NCI-H748 (cell line): ENCODE measurements around the gene GJA9.
A peak's percentile ranks its signal among the peaks of the same experiment; 100 is the strongest.
"Not testable (repeated sequence)": the region's sequence is repeated elsewhere in the genome, so short reads cannot be mapped to it uniquely, and the experiment has no call there.

Experiments used
- DNase-seq: peaks from one replicate; lab custom pipeline; 2025; ENCODE audit not compliant: unreplicated experiment; lab: John Stamatoyannopoulos, UW

Gene GJA9

DNA sequence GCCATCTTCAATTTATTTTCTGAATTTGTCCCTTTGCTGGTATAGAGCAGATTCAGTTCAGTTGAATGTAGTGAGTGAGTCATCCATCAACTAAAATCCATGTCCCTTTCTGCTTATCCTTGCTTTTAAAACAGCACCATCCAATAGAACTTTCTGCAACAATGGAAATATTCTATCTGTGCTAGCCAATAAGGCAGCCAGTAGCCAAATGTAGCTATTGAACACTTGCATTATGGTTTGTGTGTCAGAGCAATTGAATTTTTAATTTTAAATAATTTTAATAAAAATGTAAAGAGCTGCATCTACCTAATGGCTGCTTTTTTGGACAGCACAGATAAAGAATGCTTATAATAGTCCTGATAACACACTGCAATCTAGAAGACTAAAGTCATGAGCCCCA lies at the start of gene GJA9:
TSS of gene GJA9 (minus strand) at position 101 of the 400 bp plus-strand sequence. CDS start 5,489 bp downstream, outside the sequence.
- DNase-seq: no peak

DNA sequence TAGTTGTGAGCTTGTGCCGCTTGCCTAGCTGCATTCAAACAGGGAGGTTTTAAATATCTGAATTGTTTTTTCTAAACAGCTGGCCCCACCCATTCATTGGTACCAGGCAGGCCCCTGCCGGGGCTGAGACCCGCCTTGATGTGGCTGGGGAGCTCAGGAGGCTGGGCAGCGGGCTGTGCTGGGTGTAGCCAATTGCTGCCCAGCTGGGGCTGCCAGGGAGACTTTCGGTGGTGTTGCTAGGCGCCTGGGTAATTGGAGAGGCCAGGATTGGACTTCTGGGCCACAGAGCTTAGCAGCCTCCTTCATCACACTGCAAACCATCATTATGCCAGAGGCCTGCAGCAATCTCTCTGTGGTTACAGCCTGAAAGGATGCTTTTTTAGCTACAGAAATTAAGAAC lies 48.1 kb upstream of the GJA9 start:
- DNase-seq: peak; percentile 52

DNA sequence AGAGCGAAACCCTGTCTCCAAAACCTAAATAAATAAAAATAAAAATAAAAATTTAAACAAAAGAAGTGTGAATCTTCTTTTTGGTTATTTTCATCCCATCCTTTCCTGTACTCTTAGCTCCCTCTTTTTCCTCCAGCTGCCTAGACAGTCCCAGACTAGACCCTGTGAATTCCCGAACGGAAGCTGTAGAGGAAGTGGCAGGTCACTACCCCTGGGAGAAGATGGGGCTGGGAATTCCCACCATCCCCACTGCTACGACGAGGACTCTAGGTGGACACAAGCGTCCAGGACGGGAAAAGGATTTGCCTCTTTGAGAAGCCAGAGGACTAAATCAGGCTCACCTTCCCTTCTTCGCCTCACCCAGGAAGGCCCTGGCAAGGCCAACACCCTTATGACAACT lies 47.7 kb upstream of the GJA9 start:
- no peak for DNase-seq

DNA sequence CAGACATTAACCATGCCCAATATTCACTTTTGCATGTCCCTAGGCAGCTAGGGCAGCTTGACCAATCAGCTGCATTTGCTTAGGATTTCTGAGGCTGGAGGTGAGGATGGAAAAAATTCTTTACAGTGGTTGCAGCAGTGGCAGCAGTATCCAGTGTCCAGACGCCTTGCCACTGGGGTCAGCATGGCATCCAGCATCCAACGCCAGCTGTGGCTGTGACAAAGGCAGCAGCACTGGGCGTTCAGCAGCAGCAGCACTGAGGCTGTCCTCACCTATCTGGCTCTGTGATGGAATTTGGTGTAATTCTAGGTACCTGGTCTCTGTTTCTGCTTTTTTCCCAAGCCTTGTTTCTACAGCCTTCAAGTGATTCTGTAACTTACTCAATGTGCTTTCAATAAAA lies 44.7 kb upstream of the GJA9 start:
- no peak for DNase-seq

DNA sequence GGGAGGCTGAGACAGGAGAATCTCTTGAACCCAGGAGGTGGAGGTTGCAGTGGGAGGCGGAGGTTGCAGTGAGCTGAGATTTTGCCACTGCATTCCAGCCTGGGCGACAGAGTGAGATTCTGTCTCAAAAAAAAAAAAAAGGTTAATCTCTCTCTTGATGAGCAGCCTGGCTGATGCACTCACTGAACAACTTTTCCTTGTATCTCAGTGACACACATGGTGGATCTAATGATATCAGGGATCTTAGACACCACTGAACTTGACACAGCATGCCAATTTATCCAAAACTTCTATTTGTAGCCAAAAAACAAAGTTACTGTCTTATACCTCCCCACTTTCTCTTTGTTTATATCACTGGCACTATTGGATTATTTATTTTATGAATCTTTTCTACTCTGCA lies 44.0 kb upstream of the GJA9 start:
- no peak for DNase-seq

DNA sequence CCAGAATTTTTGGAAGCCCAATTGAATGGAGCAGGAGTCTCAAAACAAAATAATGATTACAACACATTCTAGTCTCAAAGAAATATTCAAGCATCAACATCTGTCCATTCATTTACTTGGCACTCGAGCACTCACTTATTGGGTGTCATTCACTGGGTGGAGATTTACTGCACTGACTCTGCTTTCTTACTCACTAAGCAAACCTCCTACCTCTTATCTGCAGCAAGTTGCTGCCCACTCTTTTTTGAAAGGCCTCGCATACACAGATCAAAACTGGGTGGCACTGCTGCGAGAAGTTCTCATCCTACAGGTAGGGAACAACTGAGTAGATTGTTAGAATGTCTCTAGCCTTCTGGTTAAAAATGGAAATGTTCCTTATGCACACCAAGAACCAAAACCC lies 42.2 kb upstream of the GJA9 start:
- no peak for DNase-seq

DNA sequence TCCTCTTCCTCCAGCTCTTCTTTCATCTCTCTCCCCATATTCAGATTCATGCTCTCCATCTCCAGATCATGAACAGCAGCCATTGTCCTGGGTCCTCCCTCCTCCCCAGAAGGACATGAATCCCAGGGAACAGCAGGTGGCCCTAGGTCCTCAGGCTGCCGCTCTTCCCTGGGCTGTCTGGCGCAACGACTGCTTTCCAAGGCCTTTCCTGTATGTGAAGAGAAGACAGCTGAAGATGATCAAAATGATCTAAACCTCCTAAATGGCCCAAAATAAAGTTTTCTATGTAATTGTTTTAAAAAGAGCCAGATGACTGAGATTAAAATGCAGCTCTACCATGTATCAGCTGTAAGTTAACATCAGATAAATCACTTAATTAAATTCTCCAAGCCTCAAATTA lies 37.7 kb upstream of the GJA9 start:
- DNase-seq: peak; percentile 7

DNA sequence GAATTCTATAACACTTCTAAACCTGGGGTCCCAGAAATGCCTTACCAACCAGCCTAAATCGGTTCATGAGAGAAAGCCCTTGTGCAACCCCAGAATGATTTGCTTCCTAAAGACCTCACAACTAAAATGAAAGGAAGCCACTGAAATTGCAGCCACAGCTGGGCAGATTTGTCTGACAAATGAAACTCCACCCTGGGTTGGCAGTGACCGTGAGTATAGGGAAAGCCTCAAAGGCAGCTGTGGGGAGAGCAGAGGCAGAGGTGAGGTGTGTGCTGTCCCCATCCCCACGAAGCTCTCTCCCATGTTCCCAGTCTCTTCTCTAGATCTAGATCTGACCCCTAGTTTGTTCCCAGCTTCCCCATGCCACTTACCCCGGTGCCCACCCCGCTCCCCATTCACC lies 37.2 kb upstream of the GJA9 start:
- DNase-seq: no peak

DNA sequence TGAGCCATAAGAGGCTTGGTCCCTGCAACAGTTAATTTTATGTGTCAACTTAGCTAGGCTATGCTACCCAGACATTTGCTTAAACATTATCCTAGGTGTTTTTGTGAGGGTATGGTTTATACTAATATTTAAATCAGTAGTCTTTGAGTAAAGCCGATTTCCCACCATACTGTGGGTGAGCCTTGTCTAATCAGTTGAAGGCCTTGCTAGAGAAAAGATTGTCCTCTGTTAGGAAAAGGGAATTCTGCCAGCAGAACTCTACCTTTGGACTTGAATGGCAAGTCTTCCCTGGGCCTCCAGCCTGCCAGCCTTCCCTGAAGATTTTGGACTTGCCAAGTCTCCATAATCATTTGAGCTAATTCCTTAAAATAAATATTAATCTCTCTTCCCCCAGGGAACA lies 36.4 kb upstream of the GJA9 start:
- DNase-seq: no peak

DNA sequence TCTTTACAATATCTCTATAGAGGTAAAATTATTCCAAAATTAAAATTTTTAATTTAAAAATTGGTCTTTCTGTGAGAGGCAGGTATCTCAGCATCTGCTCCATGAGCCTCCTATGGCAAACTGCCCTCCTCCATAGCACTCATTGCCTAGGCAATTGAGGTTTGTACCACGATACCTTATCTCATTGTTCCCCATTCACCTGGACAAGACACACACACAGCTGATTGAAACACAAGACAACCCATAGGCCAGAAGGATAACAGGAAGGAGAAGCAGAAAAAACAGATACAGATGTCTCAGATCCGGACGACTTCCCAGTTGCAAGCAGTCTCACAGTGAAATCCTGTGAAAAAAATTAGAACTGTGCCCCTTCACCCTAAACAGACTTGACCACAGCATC lies 36.0 kb upstream of the GJA9 start:
- no peak for DNase-seq

DNA sequence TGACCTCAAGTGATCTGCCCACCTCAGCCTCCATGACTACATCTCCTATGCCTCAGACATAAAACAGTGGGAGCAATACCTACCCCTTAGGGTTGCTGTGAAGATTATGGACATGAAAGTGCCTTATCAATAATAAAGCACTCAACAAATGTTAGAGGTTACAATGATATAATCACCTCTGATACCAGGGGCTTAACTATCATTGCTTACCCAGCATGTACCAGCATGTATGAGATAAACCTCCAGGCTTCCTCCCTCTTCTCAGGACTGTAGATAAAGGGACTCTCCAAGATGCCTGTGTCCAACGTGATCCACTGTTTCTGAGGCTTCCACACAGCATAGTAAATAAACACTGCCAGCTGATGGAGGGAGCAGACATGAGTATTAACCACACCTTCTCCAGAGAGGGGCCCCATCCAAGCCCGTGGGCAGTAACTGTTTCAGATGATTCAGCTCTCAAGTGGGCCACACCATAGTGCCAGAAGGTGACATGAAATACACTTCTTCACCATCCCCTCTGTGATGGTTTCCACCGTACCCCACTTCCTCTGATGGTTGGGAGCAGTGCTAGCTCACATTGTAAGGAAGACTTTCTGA lies 34.1 kb upstream of the GJA9 start:
- no peak for DNase-seq

DNA sequence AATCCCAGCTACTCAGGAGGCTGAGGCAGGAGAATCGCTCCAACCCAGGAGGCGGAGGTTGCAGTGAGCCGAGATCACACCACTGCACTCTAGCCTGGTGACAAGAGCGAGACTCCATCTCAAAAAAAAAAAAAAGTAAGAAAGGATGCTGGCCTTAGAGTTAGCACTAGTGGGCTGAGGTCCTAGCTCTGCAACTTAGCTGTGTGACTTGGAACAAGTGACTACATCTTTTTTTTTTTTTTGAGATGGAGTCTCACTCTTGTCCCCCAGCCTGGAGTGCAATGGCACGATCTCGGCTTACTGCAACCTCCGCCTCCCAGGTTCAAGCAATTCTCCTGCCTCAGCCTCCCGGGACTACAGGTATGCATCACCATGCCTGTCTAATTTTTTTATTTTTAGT lies 33.5 kb upstream of the GJA9 start:
- DNase-seq: not testable (repeated sequence)

DNA sequence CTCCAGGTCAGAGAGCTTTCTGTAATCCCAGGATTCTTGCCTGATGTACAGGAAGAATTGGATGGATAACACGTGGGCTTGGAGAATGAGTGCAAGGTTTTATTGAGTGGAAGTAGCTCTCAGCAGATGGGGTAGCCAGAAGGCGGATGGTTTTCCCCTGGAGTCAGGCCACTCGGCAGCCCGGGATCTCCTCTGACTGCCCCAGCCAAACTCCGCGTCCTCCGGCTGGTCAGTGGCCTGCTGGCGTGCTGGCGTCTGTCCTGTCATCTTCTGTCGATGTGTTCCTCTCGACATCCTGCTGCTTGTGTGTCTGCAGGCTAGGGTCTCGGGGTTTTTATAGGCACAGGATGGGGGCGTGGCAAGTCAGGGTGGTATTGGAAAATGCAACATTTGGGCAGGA lies 27.4 kb upstream of the GJA9 start:
- DNase-seq: no peak

DNA sequence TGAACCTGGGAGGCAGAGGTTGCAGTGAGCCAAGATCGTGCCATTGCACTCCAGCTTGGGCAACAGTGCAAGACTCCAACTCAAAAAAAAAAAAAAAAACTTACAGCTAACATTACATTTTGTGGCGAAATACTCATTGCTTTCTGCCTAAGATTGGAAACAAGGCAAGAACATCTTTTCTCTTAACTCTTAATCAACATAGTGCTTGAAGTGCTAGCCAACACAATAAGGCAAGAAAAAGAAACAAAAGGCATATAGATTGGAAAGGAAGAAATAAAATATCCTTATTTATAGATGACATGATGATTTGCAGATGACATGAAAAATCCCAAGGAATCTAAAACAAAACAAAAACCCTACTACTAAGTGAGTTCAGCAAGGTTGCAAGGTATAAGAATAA lies 24.6 kb upstream of the GJA9 start:
- DNase-seq: no peak

DNA sequence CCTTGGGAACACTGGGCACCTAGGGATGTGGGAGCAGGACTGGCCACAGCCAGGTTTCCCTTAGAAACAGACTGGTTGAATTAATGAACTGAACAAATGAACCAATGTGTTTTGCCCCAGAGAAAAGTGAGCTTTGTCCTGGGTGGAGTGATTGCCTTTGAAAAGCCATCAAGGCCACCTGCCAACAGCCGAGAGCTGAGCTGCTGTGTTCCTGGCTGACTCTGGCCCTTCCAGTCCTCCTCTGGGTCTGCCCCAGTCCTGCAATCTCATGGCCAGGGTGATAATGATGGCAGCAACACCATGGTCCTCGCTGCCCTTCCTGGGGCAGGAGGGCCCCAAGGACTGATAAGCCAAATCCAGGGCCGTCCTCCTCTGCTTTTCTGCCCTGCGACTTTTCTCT lies 18.2 kb upstream of the GJA9 start:
- no peak for DNase-seq

DNA sequence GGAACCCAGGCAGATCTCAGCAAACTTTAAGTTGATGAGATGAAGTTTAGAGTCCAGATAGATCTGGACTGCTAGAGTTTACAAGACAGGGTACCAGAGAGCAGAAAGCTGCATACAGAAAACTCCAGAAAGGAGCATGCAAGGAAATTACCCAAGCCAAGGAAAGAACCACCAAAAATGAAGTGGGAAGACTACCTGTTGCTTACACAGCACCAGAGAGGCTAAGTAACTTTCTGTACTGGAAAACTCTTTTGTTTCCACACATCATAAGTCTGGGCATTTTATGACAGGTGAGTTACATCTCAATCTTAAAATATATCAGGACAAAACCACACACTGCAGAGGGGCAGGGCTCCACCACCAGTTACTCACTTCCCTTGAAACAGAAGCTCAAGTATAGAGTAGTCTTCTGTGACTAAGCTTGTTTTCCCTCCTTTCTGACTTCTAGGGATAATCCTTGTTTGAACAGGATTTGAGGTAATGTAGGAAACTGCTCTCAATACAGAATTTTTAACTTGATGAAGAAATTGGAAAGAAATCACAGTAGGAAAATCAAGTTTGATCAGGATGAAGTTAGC lies 17.4 kb upstream of the GJA9 start:
- DNase-seq: no peak

DNA sequence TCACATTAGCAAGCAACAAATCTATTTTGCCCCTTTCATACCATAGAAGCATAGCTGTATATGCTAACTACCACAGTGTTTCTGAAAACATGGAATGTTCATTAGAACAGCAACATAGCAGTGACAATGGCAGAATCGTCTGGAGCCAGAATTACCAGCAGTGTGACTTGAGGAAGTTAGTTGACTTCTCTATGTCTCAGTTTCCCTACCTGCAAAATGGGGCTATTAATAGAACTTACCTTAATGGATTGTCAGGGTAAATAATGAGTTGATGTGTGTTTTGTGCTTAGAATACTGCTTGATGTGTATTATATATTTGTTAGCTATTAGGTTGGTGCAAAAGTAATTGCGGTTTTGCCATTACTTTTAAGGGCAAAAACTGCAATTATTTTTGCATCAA lies 14.8 kb upstream of the GJA9 start:
- DNase-seq: no peak

DNA sequence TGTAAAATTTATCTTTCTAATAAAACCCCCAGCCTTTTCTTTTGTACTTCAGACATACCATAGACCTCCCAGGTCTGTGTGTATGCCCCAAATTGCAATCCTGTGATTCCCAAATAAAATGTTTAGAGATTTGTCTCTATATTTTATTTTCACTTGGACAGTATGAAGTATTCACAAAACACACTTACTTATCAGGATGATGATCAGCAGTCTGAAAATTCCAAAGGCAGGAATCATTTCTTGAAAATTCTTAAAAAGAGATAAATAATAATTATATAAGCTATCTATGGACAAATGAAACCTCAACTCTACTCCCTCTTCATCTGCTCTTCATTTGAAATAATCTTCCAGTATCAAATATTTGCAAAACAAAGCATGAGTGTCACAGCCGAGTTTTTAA lies 11.6 kb upstream of the GJA9 start:
- DNase-seq: no peak

DNA sequence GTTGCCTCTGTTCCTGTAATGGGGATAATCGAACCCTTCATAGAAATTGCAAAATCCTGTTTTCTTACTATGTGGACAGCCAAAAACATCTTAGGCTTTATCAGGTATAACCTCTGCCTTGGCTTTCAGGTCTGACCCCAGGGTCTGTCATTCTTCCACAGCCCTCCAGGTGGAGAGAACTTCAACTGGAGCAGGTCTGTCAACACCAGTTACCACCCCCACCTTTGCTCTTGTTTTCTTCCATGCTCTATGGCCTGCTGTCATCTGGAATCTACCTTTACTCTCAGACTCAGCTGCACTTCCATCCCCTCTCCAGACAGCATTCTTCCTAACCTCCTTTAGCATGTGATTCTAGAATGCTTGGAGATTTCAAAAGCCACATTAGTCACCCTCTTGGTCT lies 10.4 kb upstream of the GJA9 start:
- no peak for DNase-seq

DNA sequence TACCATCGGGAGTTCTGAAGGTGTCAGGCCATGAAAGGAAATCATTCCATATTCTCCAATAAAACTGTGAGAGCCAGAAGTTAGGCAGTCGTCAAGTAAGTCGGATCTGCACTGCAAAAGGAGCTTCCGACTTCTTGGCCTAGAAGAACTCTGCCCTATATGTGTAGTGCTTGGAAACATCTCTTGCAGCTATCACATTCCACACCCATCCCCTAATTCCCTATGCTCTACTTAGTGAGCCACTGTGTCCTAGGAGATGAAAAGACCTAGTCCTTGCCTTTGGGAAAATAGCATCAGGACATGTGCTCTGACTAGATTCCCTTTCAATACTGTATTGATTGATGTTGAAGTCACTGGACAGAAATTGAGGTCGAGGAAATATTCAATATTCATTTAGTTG lies 8.2 kb upstream of the GJA9 start:
- no peak for DNase-seq

DNA sequence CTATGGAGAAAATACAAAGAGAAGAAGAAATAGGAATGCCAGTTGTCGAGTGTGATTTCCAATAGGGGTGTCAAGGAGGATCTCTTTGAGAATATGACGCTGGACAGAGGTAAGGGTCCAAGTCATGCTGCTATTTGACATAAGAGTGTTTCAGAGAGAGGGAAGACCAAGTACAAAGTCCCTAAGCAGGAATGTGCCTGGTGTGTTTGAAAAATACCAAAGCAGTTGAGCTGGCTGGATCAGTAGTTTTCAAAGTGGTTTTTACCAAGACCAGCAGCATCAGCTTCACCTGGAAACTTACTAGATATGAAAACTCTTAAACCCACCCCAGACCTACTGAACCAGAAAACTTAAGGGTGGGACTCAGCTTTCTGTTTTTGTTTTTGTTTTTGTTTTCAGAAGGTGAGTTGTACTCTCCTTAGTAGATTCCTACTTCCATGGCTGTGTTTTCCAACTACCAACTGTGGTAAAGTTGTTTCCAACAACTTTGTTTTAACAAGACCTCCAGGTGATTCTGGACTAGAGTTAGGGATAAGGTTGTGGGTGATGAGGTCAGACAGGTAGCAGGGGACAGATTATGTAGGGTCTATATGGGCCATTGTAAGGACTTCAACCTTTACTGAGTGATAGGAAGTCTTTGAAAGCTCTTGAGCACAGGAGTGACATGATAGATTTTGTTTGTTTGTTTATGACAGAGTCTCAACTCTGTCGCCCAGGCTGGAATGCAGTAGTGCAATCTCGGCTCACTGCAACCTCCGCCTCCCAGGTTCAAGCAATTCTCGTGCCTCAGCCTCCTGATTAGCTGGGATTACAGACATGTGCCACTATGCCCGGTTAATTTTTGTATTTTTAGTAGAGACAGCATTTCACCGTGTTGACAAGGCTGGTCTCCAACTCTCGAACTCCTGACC lies 7.3 kb upstream of the GJA9 start:
- DNase-seq: no peak

DNA sequence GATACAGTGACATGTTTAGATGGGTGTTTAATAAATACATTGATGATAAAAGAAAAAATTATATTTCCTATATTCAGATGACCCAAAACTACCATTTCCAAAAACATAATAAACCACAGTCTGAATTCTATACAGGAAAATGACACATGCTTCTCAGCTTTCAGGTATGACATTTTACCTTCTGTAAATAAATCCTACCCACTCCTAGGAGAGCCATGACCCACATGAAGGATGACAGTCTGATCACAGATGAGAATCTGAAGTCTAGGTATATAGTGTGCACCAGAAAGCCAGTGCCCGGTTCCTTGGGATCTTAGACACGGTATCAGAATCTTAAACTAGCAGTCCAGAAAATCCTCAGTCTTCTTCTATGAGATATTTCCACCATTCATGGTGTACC lies 3.7 kb upstream of the GJA9 start:
- DNase-seq: no peak
